LHCN-M2 (cell line): ENCODE results near the gene ATP8B4. TPM values are rescaled to one million over a fixed set of nuclear protein-coding genes. Genes with fewer than 3 reads are reported as not detected.
A peak's percentile ranks its signal among the peaks of the same experiment; 100 is the strongest.

Source experiments
- DNase-seq: peaks from one replicate; pipeline ENCODE4 v3.0.0-alpha.2; 2012; ENCODE audit warnings: low read depth
- total RNA-seq: library from RNA; depleted of rRNA; stranded (reverse); fragments of >200 nt; gene quantifications from 2 replicates; pipeline ENCODE4 v1.2.3, GENCODE V29; 2014

Gene ATP8B4
- total RNA-seq, 1 experiment from 2014 or later = 1.0 TPM

DNA sequence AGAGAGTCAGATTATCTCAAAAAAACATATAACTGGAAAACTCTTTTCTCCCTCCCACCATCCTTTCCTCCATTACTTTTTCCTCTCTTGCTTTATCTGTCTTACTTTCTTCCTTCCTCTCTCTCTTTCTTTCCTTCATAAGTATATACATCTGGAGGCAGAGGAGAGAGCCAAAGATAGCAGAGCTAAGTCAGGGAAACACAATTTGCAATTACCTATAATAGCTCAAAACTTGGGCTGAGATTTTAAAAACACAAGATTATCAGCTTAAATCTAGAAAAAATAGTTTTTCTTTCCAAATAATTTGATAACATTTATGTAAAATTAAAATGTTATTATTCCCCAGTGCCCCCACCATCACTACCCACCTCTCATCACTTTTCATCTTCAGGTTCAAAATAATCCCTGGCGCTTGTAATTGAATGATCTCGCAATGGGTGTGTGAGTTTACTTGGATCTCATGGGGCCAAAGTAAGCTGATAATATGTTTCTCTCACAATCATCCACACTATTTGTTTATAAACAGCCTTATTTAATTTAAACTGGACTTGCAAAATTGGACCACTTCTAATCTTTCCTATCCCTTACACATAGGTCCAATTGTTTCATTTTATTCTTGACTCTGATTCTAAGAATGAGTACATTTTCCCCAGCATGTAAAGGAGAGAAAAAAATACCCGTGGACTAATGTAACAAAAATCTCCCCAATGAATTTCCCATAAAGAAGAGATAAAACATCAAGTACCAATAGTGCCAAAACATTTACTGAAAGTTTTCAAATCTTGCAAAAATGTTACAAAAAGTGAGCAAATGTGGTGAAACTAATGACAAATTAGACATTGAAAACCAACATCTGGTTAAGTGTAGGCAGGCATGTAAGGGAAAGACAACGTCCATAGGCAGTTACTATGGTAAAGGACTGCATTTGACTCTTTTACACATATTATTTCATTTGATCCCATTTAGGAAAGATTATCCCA is 261.2 kb downstream of the ATP8B4 start:
- no peak for DNase-seq

DNA sequence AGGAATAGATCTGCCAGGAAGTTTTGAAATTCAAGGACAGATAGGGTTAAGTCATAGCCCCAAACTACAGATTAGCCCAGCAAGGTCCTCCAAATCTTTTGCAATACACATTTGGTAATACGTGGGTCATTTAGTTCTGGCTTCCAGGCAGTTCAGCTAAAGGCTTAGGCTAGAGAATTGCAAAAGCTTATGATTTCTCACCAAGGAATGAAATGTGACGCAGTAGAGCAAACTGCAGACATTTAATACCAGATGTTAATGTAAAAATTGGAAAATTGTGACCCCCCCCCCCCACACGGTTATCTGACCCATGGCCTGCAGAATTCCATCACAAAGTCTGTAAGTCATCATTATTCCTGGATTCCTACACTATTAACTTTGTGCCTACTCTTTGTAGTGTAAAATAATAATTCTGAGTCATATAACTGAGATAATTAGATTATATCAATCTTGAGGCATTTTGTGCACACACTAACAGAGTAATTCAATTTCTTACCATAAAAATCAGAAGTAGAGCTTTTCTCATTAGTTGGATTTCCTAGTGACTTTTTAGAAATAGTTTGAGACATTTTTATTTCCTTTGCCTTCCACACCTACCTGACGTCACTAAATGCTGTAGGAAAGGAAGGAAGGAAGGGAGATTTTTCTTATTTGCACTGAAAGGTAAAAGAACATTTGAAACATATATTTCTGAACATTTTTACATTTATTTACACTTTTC is 263.0 kb downstream of the ATP8B4 start:
- DNase-seq = peak; percentile 74

DNA sequence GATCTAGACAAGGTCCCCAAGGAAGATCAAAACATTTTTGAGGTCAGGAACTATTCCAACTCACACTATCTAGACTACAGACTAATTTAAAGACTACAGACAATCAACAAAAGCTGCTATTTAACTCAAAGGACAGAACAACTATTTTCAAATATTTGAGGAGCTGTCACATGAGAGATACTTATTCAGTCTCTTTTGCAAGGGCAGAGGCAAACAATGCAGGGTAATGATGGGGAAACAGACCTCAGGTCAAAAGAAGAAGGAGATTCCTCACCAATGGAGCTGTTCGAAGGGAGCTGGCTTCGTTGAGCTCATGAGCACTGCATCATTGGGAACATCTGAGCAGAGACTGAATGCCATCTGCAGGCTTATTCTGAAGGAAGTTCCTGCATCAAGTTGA is 266.3 kb downstream of the ATP8B4 start:
- DNase-seq = no peak

DNA sequence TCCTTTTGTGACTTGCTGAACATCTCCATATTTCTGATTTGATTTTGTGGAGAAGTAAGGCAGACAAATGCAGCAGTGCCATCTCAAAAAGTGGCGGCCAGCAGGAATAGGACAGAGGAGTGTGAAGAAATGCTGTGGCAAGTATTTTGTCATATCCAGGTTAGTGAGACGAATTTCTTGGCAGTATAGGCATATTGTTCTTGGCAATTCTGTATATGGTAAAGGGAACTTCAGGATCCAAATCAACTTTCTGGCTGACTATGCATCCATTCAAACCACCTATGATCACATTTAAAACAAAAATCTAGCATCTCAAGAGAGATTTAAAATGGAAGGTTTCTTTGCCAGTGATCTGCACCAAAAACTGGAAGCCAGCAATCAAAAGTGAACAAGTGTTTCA is 270.2 kb downstream of the ATP8B4 start:
- no peak for DNase-seq

DNA sequence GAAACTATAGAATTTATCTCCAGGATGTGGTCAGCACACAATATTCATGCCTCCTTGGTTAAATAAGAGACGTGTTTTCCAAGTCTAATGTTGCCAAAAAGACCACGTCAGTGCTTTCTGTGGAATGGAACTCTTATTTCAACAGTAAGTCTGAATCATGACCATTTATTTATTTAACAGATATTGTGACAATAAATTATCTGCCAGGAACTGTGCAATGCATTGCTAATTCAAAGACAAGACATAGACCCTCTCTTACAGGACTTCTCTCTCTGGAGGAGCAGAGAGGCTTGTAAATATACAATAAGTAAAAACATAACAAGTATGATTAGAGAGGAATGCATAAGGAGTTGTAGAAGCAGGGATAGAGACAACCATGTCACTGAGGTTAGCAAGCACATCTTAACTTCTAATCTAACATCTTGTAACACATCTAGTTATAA is 270.7 kb downstream of the ATP8B4 start:
- DNase-seq = peak; percentile 65

DNA sequence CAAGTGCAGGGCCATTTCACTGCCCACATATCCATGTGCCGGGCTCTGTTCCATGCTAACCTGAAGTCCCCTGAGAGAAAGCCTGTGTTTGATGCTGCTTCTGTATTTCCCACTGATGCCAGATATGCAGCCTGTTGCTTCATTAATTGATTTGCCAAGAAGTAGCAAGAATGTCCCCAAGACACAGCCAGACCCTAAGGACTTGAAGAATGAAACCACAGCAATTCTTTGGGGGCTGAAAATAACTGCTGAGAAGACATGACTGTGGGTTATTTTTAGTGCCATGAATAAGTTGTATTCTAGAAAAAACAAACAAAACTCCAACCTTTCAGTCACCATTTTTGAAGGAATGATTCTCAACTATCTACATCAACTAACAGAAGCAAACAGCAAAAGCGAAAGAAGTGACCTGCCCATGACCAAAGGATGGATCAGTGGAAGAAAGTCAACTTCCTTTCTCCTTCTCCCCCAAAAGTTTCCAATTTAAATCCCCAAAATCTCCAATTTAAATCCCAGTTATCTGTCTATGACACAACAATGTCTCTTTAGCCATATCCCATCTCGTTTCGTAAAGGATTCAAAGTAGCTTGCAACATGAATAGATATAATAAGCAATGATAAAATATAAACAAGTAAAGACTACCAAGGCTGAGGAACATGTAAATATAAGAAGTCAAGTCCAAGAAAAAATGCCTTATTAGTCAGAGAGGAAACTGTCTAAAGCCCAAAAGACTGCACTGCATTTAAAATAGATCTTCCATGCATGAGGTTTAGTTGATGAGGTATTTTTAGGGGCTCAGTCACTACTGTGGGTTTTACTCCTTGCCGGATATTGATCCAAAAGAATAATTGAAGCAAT is 271.4 kb downstream of the ATP8B4 start:
- DNase-seq = peak; percentile 44

DNA sequence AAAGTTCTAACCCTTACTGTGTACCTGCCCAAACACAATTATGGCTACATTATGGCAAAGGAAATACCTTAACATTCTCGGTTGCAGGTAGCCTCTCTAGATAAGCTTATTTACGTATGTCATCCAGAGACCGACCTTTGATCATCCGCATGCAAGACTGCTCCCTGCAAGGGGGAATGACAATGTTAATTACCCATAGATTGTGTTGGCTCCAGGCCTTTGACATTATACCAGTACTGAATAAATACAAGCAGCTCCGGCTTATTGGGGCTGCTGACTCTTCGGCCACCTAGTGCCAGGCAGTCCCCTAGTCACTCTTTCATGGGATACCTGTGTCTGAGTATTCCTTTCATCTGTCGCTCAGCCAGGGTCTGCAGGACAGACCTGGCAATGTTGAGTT is 274.6 kb downstream of the ATP8B4 start:
- no peak for DNase-seq

DNA sequence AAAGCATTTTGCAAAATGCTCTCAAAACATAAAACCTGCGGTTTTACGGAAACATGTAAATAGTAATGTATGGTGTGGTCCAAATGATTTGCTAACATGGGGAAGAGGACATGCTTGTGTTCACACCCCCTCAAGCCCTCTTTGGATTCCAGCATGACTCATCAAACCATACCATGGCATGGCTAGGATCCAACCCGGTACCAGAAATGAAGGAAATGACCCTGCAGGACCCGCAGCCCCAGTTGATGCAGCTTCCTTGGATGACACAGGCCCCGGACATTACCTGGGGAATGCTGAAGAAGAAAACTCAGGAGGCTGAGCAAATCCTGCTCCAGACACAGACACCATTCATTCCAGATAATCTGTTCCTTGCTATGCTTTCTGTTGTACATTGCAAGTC is 275.3 kb downstream of the ATP8B4 start:
- no peak for DNase-seq

DNA sequence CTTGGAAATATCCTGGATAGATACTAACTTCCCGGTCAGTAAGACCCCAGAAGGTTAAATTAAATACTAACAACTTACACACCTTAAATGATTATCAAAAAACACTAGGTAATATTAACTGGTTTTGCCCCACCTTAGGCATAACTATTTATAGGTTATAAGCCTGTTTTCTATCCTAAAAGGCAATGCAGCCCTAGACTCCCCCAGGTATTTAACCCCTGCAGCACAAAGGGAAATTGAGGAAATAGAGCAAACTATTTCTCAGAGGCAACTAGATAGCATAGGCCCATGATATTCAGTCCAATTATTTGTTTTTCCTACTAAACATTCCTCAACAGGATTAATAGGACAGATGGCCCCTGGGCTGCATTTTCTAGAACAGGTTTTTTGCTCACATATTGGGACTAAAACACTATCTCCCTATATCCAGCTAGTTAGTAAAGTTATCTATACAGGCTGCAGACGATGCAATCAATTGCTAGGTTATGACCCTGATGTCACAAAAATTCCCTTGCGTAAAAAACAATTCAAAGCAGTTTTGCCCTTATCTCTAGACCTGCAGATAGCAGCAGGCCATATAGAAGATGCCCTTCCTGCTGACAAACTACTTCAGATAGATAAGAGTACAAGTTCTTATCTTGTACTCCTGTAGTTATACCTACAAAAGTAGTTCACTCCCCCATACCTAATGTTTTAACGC is 276.9 kb downstream of the ATP8B4 start:
- no peak for DNase-seq

DNA sequence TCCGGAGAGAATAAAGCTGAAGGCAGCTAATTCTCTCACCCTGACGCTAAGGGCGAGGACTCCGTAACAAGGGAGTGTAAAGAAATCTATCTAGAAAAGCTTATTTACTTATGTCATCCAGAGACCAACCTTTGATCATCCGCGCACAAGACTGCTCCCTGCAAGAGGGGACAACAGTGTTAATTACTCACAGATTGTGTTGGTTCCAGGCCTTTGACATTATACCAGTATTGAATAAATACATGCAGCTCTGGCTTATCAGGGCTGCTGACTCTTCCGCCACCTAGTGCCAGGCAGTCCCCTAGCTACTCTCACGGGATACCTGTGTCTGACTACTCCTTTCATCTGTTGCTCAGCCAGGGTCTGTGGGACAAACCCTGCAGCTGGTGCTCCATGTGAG is 286.5 kb downstream of the ATP8B4 start:
- DNase-seq = no peak

DNA sequence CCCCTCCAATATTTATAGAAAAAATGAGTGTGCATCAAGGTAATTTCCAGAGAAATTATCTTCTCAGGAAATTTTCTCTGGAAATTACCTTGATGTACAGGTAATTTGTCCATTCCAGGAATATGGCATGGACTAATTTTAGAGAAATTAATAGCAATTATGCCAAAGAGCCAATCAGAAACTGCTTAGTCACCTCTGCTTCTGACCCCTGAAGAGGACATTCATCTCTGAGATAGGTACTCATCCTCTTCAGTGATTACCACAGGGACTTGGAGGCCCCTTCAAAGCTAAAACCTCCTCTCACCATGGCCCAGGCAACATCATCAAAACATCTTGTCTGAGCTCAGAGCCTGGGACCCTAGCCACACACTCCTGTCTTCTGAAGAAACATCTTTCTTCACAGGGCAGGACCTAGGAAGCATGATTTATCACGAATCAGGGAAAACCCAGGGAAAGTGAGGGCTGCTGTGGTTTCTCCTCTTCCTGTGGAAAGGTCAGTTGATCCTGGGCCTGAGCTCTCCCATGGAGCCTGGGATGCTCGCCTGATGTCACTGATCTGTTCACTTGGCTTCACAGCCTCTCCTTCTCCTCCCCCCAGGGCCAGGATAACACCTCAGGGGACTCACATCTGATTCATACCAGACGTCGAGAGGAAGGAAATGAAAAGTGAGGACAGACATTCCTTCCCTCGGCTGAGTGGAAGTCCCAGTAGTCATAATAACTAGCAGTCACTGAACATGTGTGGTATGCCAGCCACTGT is 287.6 kb downstream of the ATP8B4 start:
- peak; percentile 87 for DNase-seq

DNA sequence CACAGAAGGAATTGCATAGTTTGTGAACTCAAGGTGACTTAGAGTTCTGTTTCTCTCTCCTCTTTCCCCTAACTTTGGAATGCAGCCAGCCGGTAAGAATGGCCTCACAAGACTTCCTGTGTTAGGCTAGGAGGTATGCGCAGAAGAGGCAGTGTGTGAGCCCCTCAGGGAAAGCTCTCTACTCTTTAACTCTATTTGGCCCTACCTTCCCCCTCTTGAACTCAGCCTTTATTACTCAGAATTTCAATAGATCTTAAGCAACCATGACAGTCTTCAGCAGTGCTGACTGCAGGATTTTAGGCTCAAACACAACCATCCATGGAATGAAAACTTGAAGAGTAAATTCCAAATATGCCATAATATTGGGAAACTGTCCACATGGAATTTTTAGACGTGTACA is 288.6 kb downstream of the ATP8B4 start:
- no peak for DNase-seq

DNA sequence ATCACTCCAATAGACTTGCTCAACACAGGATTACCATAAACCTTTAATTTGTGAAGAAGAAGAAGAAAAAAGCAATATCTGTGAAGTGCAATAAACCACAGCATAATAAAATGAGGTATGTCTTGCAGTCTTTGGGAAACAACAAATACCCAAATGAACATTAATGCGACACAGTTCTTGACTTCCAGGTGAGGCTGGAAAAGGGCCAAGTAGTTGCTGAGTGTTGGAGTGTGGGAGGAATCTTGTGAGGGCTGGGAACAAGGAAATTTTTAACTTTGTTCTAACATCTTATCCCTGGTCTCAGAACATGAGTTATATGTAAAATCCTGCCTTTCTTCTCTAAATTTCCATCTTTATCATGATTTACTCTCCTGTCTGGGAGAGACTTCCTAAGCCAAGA is 291.7 kb downstream of the ATP8B4 start:
- no peak for DNase-seq

DNA sequence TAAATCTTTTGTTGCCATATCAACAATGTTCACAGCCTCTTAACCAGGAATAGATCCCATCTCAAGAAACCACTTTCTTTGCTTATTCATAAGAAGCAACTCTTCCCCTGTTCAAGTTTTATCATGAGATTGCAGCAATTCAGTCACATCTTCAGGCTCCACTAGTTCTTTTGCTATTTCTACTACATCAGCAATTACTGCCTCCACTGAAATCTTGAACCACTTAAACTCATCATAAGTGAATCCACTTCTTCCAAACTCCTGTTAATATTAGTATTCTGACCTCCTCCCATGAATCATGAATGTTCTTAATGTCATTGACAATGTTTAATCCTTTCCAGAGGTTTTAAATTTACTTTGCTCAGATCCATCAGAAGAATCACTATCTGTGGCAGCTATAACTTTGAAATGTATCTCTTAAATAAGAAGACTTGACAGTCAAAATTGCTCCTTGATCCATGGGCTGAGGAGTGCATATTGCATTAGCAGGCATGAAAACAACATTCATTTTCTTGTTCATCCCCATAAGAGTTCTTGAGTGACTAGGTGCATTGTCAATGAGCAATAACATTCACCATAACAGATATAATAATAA is 292.3 kb downstream of the ATP8B4 start:
- no peak for DNase-seq

DNA sequence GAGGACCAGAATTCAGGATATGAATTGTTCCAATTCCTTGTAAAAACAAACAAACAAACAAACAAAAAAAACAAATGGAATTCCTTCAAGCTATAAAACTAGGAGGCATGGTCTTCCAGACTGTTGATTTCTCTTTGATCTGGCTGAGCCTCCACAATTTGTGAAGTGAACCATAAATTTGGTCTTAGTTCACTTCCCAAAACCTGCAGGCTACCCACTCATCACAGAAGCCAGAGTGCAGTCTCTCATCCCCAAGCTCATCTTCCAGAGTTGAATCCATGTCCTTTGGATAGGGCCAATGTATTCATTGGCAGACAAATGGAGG is 294.3 kb downstream of the ATP8B4 start:
- DNase-seq = no peak

DNA sequence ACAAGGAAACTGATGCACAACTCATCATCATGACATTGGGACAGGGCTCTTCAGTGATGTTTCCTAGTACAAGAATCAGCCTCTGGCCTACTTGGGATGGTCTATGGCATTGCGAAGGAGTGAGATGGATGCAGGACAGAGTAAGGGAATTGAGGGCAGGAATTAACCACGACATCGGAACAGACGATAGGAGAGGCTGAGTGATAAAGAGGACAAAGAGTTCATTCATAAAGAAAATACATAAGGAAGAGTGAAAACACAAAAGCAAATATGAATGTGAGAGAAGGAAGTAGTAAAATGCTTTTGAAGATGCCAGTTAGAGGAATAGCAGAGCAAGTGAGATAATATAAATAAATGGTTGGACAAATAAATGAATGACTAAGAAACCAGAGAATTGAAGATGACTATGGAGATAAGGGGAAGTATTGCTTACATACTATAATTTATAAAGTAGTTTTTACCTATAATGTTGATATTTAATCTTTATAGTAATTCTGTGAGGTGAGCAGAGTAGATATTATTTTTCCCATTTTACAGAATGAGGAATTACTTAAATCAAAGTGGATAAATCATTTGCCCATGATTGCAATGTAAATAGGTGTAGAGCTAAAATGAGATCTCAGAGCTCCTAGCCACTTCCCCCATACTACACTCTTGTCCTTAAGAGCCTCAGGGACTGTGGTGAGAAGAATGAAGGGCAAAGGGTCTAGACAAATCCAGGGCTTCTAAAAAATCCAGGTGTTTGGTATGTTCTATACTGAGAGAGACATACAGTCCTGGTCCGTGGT is 294.9 kb downstream of the ATP8B4 start:
- DNase-seq = no peak

DNA sequence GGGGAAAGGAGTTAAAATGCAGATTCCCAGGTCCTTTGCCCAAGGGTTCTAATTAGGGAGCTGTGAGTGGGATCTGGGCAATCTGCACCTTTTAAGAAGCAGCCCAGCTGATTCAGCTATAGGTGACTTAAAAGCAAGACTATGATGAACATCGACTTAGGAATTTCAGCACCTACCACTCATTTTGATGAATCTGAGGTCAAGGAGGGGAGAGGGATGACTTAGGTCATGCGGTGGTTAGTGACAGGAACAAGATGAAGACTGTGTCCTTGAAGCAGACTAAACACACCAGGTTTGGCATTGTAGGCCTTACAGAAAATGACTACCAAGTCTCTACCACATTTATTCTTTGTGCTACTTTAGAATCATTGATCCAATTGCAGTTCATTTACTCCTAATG is 301.9 kb downstream of the ATP8B4 start:
- no peak for DNase-seq

DNA sequence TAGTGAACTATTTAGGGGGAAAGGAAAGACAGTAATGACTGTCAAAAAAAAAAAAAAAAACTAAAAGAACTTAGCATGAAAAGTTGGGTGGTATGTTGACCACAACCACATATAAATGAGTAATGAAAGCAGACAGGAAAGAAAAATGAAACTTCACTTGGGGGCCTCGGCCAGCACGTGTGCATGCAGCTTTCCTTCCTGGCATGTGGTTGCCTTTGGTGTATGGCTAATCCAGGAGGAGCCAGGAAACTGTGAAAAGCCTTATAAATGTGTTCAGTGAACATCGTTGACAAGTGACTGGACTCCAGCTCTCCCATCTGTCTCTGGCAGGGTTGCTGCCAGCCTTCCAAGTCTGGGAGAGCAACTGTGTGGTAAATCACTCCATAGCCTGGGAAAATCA is 303.1 kb downstream of the ATP8B4 start:
- peak; percentile 97 for DNase-seq

DNA sequence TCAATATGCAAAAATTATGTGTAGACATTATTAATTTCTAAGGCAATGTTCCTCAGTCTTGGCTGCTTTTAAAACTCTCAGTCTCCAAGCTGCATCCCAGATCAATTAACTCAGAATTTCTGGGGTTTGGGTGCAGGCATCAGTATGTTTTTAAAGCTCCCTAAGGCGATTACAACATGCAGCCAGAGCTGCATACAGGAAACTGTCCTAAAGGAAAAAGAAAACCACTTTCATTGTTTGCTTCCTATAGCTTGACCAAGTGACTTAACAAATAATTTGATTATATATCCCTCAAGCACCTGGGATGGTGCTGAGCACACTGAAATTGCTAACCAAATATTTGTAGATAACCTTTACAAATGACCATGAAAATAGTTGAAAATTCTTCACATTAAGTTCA is 303.5 kb downstream of the ATP8B4 start:
- DNase-seq = no peak
